ENCODE data around the gene COBL.

Gene COBL

GRCh38 chr7:51010534-51010933 lies 306.1 kb downstream of the COBL start:
- Histone ChIP-seq H3K9ac (ENCODE audit: low read depth, low read length, poor library complexity, severe bottlenecking) (no peak overlapping the region), H3K4me2 (ENCODE audit: low read depth, low read length, poor library complexity, severe bottlenecking) (no peak overlapping the region), H3K36me3 (ENCODE audit: insufficient read depth, low read length) (no peaks in the 10 kb centered on the region), H3K9me3 (ENCODE audit: insufficient read depth, low read depth, low read length) (no peaks in the 10 kb centered on the region), H3K9me2 (replicated peaks; ENCODE audit: low read depth, low read length) (no peaks in the 10 kb centered on the region), H3K4me1 (ENCODE audit: insufficient read depth, low read length, poor library complexity, severe bottlenecking) (no peaks in the 10 kb centered on the region), H4K20me1 (ENCODE audit: insufficient read depth, low read length, poor library complexity, severe bottlenecking) (no peaks in the 10 kb centered on the region), H3K4me3 (ENCODE audit: low read length, poor library complexity, severe bottlenecking) (no peak overlapping the region), H3K79me2 (ENCODE audit: insufficient read depth, low read length) (no peaks in the 10 kb centered on the region), H3K27me3 (ENCODE audit: insufficient read depth, low read length, poor library complexity, severe bottlenecking) (no peaks in the 10 kb centered on the region), H3F3A (ENCODE audit: low read depth) (no peaks in the 10 kb centered on the region), H2AFZ (ENCODE audit: low read length) (no peak overlapping the region)
- no peak for TF ChIP-seq CTCF (conservative IDR thresholded peaks at IDR 0.05; ENCODE audit: low read length)
- no peak for TF ChIP-seq EZH2phosphoT487 (IDR thresholded peaks at IDR 0.05; ENCODE audit: borderline replicate concordance)

GRCh38 chr7:51009716-51010496 lies 306.7 kb downstream of the COBL start:
- no peak for TF ChIP-seq EZH2phosphoT487 (IDR thresholded peaks at IDR 0.05; ENCODE audit: borderline replicate concordance)
- no peak for TF ChIP-seq CTCF (conservative IDR thresholded peaks at IDR 0.05; ENCODE audit: low read length)
- H3K27me3 ChIP-seq (ENCODE audit: insufficient read depth, low read length, poor library complexity, severe bottlenecking) = no peaks in the 10 kb centered on the region
- no peak overlapping the region for H2AFZ ChIP-seq (ENCODE audit: low read length)
- no peaks in the 10 kb centered on the region for H3K36me3 ChIP-seq (ENCODE audit: insufficient read depth, low read length)
- H3K79me2 ChIP-seq (ENCODE audit: insufficient read depth, low read length) = no peaks in the 10 kb centered on the region
- H3K9me2 ChIP-seq (replicated peaks; ENCODE audit: low read depth, low read length) = no peaks in the 10 kb centered on the region
- H4K20me1 ChIP-seq (ENCODE audit: insufficient read depth, low read length, poor library complexity, severe bottlenecking) = no peaks in the 10 kb centered on the region
- no peaks in the 10 kb centered on the region for H3K9me3 ChIP-seq (ENCODE audit: insufficient read depth, low read depth, low read length)
- H3K4me3 ChIP-seq (ENCODE audit: low read length, poor library complexity, severe bottlenecking) = no peak overlapping the region
- no peak overlapping the region for H3K4me2 ChIP-seq (ENCODE audit: low read depth, low read length, poor library complexity, severe bottlenecking)
- H3K9ac ChIP-seq (ENCODE audit: low read depth, low read length, poor library complexity, severe bottlenecking) = no peak overlapping the region
- no peaks in the 10 kb centered on the region for H3F3A ChIP-seq (ENCODE audit: low read depth)
- no peaks in the 10 kb centered on the region for H3K4me1 ChIP-seq (ENCODE audit: insufficient read depth, low read length, poor library complexity, severe bottlenecking)

- Histone ChIP-seq H3K9me2 (replicated peaks; ENCODE audit: low read depth, low read length) (no peaks in the 10 kb centered on the region), H3K4me2 (ENCODE audit: low read depth, low read length, poor library complexity, severe bottlenecking) (no peak overlapping the region), H3K36me3 (ENCODE audit: insufficient read depth, low read length) (no peaks in the 10 kb centered on the region), H3F3A (ENCODE audit: low read depth) (no peaks in the 10 kb centered on the region), H3K4me1 (ENCODE audit: insufficient read depth, low read length, poor library complexity, severe bottlenecking) (no peaks in the 10 kb centered on the region), H3K79me2 (ENCODE audit: insufficient read depth, low read length) (no peaks in the 10 kb centered on the region), H3K9me3 (ENCODE audit: insufficient read depth, low read depth, low read length) (no peaks in the 10 kb centered on the region), H3K9ac (ENCODE audit: low read depth, low read length, poor library complexity, severe bottlenecking) (no peak overlapping the region), H2AFZ (ENCODE audit: low read length) (no peak overlapping the region), H3K4me3 (ENCODE audit: low read length, poor library complexity, severe bottlenecking) (no peak overlapping the region), H4K20me1 (ENCODE audit: insufficient read depth, low read length, poor library complexity, severe bottlenecking) (no peaks in the 10 kb centered on the region), H3K27me3 (ENCODE audit: insufficient read depth, low read length, poor library complexity, severe bottlenecking) (no peaks in the 10 kb centered on the region)
- no peak for TF ChIP-seq CTCF (conservative IDR thresholded peaks at IDR 0.05; ENCODE audit: low read length)
- no peak for TF ChIP-seq EZH2phosphoT487 (IDR thresholded peaks at IDR 0.05; ENCODE audit: borderline replicate concordance)
Observed at GRCh38 chr7:51007551-51008505, 308.8 kb downstream of the COBL start.

Data from Loucy (cell line).